ENCODE results near the gene PDHX.
"Not testable (repeated sequence)": the region's sequence is repeated elsewhere in the genome, so short reads cannot be mapped to it uniquely, and the experiment has no call there.

PDHX gene

DNA sequence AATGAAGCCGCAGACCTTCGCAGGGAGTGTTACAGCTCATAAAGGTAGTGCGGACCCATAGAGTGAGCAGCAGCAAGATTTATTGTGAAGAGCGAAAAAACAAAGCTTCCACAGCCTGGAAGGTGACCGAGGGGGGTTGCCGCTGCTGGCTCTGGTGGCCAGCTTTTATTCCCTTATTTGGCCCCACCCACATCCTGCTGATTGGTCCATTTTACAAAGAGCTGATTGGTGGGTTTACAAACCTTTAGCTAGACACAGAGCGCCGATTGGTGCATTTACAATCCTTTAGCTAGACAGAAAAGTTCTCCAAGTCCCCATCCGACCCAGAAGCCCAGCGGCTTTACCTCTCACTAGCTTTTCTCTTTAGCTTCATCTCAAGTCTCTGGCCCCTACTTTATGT, 2.9 kb upstream of the PDHX start:
- DNase-seq = not testable (repeated sequence)

DNA sequence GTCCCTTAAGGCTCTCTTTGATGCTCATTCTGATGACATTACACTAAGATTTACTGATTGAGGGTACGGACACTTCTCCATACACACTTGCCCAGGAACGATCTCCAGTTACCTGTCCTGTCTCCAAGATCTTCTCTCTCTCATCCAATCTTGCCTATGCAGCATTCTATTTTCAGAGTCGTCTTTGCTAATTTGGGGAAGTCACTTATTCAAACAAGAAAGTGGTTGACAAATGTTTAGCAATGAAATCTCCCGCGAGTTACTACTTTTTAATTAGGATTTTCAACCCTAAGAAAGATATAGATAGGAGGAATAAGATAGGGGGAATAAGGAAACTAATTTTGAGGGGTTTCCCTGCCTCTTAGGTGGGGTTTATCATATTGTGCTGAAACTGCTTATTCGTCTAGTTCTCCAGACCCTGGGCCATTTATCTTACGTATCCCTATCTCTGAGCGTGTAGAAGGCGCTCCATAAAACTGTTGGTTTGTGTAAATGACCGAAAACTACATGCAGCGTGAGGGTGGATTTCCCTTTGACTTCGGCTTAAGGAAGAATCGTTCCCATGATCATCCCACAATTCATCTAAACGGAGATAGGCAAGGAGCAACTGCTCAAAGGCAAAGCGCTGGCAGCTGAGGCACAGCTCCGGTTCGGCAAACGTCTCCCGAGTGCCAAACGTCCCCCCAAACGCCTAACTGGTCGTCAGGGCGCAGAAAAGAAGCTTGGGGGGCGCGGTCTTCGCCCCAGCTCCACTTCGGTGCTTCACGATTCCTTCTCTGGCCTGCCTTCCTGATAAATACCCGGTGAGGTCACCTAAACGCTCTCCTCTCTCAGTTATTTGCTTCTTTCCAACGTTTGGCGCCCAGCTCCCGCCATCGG, 1.0 kb upstream of the PDHX start:
- DNase-seq = no peak

DNA sequence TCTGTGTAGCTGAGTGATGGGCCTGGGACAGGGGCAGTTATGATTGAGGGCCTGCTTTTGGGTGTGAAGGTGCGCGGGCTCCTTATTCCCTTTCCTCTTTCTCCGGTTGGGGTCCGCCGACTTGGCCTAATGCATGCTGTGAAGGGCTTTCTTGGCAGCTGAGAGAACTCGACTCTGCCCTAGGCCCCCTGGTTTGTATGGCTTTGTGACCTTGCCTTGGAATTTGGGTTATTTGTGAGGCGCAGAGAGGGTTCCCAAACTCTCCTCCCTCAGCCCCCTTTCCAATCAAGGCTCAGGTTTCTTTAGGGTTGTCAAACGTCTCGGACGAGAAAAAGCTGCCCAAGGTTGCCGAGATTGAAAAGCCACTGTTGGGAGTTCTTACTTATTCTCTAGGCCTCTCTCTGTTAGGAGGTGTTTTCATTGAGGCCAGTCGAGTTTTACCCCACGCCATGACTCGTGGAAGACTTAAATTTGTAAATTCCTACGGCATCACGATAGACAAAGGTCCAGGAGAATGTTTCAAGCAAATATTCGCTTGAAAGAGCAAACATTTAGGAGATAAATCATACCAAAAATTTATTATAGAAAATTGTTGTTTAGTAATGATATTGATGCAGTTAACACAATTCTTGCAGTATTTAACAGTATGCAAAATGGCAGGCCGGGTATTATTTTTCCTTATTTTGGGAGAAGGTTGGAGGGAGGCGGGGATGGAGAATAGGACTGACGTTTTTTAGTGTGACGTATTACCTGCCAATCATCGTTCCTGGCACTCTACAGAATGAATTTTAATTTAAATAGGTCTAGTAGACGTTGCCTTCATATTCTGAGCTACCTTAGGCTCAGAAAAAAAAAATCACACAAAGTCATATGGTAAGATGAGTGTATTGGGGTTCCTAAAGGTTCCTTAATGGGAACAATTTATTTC, 689 bp downstream of the PDHX start:
- DNase-seq = peak; percentile 33

DNA sequence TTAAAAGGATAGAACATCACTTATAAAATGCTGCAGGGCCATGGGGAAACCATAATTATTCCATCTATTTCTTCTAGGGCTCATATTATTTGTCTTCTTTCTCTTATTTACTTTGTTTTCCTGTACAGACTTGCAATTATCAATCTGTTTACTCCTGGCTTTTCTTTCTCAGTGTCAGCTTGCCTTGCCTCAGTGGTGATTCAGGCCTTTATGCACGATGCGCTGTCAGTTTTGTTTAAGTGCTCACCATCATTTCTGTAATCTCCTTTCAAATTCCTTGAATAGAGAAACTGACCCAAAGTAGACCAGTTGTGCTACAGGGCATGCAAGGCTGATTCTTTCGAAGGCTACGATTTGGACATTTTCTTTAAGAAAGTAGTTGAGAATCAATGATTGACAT, 4.7 kb downstream of the PDHX start:
- DNase-seq = no peak

DNA sequence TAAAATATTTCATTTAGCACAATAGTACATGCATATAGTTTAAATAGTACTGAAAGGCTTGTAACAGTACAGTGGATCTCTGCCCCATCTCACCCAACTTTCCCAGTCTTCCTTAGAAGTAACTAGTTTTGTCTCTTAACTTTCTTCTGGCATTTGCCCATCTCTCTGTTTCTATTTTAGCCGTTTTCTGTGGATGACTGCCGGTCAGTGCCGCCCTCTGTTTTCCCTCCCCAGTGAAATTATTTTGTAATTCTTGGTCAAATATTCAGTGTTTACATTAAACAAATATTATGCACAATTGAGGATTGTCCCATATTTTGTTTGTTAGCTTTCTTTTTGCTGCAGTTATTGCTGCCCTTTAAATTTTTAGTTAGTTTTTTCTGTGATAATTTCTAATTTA, 8.3 kb downstream of the PDHX start:
- DNase-seq = no peak

DNA sequence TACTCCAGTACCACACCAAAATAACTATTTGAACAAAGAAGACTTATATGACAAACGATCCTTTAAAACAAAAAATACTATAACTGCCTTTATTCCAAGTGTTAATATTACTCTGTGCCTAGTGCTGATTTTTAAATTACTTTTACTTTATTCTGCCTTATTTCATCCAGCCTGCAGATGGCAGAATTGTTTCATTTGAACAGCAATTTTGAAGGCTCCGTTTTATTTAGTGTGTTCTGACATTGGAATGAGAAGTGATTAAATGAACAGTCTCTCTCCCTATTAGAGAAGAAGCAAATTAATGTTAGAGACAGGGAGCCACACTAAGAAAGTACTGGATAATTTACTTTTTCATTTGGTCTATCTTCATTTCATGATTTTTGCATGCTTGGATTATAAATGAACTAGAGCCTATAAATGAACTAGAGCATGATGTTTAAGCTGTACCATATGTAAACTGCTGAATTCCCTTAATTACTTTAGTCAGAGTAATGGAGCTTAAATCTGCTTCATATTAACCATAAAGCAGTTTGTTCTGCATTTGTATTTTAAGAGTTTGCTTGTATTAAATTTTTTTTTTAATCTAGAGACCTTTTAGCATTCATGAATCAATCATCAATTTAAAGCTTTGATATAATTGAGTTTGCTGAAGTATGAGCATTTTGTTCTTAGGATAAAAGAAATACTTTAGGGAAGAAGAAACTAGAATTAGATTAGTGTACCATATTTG, 9.8 kb downstream of the PDHX start:
- DNase-seq = no peak

DNA sequence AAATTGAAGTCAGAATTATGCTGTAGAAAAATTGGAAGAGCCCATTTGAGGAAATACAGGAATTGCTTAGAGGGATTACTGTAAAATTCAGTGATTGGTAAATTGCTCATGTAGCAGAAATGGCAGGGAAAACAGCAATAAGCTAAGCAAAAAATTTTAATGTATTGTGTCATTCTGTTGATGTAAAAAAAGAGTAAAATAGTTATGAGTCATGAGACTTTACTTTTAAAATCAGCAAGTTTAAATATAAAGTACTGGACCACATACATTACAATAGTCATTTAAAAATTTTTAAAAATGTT, 10.4 kb downstream of the PDHX start:
- DNase-seq = no peak

DNA sequence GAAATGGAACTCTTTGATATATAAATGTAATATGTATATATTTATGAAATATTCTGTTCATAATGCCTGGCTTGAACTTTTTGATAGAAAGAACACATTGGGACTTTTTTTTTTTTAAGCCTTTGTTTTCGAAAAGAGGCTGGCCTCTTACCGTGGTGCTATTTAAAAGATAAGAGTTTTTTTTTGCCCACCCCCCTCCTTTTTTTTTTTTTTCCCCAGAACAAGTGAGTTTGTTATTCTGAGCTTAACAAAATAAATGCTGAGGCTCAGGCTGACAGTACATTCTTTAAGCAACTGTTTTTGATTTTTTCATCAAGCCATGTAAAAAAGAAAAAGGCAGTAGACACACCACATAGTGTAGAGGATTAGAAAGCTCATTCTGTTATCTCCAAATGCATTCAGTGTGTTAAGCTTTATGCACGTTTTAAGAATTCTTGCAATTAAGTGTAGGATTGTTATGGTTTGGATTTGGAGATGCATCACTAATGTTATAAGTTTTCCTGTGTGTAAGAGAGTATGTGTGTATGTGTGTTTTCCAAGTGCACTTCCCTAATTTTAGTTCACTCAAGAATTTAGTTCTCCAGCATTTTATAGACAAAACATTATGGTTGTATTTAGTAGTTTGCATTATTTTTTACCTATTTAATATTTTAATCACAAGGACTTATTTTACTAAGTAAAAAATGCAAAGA, 12.0 kb downstream of the PDHX start:
- no peak for DNase-seq

DNA sequence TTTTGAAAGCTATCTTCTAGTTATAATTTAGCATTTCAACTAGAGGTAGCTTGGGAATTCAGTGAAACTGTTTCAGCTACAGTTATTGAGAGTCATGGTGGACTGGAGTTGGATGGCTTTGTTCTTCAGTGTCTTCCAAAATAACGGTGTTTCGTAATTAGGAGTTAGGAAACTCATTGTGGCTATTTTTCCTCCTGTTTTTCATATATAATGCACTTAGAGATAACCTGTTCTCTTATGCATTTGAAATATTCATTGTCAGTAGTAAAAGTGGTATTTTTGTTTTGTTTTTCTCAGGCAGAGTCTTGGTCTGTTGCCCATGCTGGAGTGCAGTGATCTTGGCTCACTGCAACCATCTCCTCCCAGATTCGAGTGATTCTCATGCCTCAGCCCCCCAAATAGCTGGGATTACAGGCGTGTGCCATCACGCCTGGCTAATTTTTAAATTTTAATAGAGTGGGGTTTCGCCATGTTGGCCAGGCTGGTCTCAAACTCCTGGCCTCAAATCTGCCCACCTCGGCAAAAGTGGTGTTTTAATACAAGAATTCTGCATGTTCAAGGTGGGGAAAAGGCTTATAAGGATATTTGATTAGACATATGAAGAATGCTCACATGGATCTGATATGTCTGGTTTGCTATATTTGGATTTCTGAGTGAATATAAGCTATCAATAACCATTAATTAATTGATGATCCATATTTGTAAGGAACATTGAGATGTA, 12.7 kb downstream of the PDHX start:
- DNase-seq = no peak

DNA sequence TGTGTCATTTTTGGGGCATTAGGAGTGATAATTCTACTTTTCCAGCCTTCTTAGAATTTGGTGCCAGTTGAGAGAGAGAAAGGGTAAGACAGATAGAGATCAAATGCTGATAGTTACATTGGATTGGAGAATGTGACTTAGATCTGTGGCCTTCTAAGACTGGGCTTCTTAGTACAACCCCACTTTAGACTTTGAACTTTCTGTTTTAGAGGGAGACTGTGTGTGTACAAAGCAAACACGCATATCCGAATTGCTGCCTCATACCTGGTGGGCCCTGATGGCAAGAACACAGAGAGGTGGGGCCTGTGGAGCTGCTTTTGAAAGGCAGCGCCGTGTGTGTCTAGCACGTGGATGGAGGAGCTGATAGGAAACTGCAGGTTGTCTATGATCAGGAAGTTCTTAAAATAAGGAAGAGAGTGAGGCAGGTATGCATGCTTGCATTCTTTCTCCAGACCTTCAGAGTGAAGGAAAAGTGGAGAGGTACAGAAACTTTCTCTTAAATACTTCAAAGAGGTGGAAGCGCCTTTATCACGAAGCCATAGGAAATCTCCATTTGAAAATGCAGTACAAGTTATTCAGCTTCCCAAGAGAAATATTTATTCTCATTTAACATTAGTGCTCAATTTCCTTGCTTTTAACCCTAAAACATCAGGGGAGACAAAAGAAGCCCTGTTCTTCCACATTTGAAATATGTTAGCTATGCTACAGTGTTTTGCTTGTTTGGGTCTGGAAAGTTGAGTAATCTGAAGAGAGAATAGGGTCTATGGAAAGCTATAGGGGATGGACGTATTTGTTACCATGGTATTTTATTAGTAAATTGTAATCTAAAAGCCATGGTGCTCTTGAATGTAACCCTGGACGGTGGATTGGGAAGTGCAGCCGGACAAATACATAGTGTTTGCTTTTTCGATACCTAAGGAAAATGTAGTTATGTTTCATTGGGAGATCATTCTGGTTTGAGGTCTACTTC, 13.7 kb downstream of the PDHX start:
- DNase-seq = no peak

DNA sequence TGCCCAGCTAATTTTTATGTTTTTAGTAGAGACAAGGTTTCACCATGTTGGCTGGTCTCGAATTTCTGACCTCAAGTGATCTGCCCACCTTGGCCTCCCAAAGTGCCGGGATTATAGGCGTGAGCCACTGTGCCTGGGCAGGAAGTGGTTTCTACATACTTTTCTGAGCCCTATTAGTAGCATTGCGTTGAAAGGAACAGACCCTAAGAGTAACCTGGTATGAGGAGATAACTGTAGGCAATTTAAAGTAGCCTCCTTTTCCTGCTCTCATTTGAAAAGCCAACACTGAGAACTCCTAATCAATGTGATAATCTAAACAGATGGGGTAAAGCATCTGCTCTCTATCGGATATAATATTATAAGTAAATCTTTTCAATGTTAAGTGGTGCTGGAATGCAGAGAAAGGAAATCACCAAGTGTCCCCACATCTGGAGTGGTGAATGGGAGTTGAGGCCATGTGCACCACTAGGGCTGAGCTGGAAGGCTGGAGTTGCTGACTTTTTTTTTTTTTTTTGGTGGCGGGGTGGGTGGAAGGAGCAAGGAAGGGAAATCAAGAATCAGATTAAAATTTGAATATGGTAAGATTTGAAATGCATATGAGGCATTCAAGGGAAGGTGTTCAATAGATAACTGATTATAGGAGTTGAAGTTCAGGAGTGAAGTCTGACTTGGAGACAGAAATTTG, 20.7 kb downstream of the PDHX start:
- DNase-seq = no peak

DNA sequence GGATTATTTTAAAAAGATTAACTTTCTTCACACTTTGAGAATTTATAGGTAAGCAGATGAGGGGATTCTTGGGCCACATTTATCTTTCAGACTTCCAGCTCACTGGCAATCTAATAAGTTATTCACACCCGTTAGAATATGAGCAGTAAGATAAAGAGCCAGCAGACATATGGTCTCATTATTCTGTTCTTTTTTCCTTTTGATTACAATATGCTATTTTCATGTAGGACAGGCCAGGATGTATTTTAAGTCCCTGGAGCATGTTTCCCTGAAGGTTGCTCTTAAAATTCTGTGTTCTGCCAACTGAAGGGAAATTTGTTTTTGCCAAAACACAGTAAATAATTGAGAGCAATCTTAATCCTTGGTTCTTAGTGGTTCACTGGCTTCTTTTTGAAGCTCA, 22.2 kb downstream of the PDHX start:
- DNase-seq = no peak

DNA sequence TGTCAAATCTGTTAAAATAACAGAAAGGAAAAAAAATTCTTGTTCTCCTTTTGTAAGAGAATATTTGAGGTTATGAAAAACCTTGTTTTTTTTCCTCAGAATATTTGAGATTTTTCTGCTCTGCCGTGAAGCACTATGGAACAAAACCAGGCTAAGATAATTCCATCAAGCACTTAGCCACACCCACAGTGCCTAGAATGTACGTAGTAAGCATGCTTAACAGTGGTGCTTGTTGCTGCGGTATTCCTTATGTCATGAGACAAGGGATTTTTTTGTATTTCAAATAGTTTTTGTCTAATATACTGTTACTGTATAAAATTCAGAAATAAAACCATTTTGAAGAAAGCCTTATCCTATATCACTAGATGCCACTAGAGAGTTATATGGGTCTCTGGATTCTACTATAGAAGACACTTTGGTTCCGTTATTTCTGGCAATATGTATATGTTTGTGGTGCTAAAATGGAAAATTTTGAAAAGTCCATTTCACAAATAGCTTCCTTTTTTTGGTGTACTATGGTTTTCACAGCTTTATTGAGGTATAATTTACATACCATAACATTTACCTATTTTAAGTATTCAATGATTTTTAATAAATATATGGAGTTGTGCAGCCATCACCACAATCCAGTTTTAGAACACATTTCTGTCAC, 23.7 kb downstream of the PDHX start:
- DNase-seq = no peak

DNA sequence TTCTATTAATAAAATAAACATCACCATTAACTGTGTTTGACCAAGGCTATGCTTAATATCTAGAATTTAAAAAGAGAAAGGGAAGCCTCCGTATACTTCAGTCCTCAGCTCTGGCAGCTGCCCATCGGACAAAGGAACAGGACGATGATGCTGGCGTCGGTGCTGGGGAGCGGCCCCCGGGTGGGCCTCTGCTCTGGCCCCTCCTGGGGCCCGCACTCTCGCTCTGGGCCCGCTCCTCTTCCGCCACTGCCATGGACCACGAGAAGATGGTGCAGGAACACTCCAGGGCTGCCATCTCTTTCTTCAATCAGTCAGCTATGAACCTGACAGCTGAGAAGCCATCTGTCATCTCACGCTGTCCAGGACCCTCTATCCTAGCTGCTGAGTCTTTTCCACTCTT, 25.3 kb downstream of the PDHX start:
- DNase-seq = no peak

DNA sequence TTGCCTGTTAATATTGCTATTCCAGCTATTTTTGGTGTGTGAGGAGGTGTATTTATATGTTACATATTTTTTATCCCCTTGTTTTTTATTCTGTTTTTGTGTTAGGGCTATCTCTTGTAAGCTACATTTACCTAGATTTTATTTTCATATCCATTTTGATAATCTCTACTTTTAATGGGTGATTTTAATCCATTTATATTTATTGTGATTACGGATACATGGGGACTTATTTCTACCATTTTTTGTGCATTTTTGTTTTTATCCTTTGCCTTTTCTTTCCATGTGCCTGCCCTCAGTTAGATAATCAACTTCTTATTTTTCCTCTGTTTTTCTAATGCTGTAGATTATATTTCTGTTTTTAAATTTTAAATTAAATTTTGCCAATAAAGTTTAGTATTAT, 28.3 kb downstream of the PDHX start:
- DNase-seq = no peak

DNA sequence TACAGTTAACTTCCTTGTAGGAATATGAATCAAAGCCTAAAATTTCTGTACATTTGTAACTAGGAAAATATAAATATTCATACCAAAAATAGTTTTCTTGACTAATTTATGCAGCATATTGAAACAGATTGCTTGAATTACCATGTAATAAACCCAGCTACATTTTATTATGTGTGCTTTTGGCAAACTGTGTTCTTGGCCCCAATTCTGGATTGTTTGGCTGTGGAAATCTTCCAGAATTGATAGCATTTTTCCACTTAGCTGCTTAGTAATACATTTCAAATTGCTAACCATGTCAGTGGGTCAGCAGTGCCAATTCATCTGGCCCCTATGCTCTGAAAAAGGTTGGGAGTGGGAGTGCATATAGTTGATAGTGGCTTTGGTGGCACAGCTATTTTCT, 32.3 kb downstream of the PDHX start:
- no peak for DNase-seq

DNA sequence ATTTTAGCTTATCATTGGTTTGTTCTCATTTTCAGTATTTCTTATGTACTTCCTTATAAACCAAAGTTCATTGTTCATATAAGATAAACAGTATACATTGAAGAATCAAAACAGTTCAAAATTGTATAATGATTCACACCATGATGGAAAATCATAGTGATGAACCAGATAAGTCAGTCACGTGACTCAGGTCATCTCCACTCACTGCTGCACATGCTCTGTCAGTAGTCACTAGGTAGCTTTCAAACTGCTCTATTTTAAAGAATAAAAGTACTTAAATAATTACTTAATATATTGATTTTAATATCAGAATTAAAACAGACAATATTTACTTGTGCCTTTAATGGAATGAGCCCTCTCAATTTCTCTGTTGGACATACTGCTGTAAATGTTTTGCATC, 37.5 kb downstream of the PDHX start:
- DNase-seq = no peak

DNA sequence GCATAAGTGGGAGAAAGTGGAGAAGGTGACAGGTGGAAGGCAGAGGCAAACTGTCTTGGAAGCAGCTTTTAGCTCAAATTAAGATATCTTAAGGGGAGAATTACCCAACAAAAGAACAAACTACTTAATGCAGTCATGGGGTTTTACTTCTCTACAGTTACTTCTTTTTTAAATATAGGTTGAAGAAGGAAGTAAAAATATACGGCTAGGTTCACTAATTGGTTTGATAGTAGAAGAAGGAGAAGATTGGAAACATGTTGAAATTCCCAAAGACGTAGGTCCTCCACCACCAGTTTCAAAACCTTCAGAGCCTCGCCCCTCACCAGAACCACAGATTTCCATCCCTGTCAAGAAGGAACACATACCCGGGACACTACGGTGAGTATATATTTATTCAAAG, 40.8 kb downstream of the PDHX start:
- DNase-seq = no peak

DNA sequence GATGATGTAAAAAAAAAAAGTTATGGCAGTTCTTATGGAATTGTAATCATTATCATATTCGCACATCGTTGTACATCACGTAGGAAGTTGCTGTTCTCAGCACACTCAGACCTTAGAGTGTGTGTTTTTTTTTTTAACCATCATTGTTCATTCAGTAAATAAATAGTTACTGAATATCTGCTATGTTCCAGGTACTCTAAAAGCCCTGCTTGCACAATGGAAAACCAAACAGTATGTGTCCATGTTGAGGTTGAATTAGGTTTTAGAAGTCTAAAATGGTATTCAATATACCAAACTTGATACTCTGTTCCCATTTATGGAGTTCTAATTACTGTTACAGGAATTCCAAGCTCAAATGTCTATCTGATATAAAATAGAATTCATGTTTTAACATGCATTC, 41.2 kb downstream of the PDHX start:
- no peak for DNase-seq

DNA sequence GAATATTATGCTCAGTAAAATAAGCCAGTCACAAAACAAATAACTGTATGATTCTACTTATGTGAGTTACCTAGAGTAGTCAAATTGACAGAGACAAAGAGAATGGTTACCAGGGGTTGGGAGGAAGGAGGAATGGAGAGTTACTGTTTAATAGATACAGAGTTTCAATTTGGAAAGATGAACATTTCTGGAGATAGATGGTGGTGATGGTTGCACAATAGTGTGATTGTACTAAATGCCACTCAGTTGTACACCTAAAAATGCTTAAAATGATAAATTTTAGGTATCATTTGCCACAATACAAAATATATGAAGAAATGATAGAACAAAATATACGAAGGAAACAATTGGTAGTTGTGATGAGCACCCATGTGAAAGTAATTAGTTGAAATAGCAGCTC, 43.4 kb downstream of the PDHX start:
- DNase-seq = no peak

Measured in NK-92 treated with Interleukin-12 subunit alpha and Interleukin-12 subunit beta, amount 100 ng/mL, for 24 hours (cell line).